Glomerular visceral epithelial cell (primary cell): ENCODE results near the gene GALNT16.

Source experiments
- DNase-seq: peaks from one replicate; pipeline ENCODE4 v3.0.0-alpha.2; 2016; ENCODE audit errors: extremely low spot score

The GALNT16 gene

GRCh38 chr14:69317102-69317755 is 57.3 kb downstream of the GALNT16 start:
- DNase-seq = peak; percentile 90

- no peak for DNase-seq
Observed at GRCh38 chr14:69317780-69318179, 57.8 kb downstream of the GALNT16 start.

- no peak for DNase-seq
Observed at GRCh38 chr14:69318241-69318640, 58.3 kb downstream of the GALNT16 start.

- DNase-seq = no peak
Observed at GRCh38 chr14:69318901-69319475, 59.0 kb downstream of the GALNT16 start.

GRCh38 chr14:69319911-69320310 is 60.0 kb downstream of the GALNT16 start:
- DNase-seq = no peak

- DNase-seq = no peak
Observed at GRCh38 chr14:69320581-69321365, 60.8 kb downstream of the GALNT16 start.

GRCh38 chr14:69321601-69322330 is 61.8 kb downstream of the GALNT16 start:
- DNase-seq = no peak

- no peak for DNase-seq
Observed at GRCh38 chr14:69323266-69323998, 63.5 kb downstream of the GALNT16 start.

- DNase-seq = no peak
Observed at GRCh38 chr14:69323999-69324282, 64.0 kb downstream of the GALNT16 start.

GRCh38 chr14:69324341-69324931 is 64.5 kb downstream of the GALNT16 start:
- no peak for DNase-seq

- no peak for DNase-seq
Observed at GRCh38 chr14:69325086-69325485, 65.1 kb downstream of the GALNT16 start.

GRCh38 chr14:69325646-69326265 is 65.8 kb downstream of the GALNT16 start:
- DNase-seq = no peak

- no peak for DNase-seq
Observed at GRCh38 chr14:69326611-69327010, 66.7 kb downstream of the GALNT16 start.

- no peak for DNase-seq
Observed at GRCh38 chr14:69327507-69327906, 67.5 kb downstream of the GALNT16 start.

GRCh38 chr14:69328317-69328716 is 68.4 kb downstream of the GALNT16 start:
- no peak for DNase-seq

GRCh38 chr14:69328765-69329164 is 68.8 kb downstream of the GALNT16 start:
- DNase-seq = no peak

GRCh38 chr14:69331206-69331605 is 71.2 kb downstream of the GALNT16 start:
- DNase-seq = no peak

GRCh38 chr14:69332782-69333395 is 72.9 kb downstream of the GALNT16 start:
- DNase-seq = no peak

GRCh38 chr14:69333791-69334337 is 73.9 kb downstream of the GALNT16 start:
- DNase-seq = no peak

- DNase-seq = no peak
Observed at GRCh38 chr14:69334576-69334975, 74.6 kb downstream of the GALNT16 start.
